NB4 (cell line): Measurements from ENCODE around the gene WDR38.
A peak's percentile ranks its signal among the peaks of the same experiment; 100 is the strongest.

Experiments
- DNase-seq: peaks from one replicate; pipeline ENCODE4 v3.0.0; 2010; ENCODE audit warnings: low read depth
- H3K4me3 ChIP-seq: one replicate; pipeline ENCODE4 v1.5.1; 2011; ENCODE audit warnings: mild to moderate bottlenecking, low read depth, low read length, moderate library complexity
- MYC ChIP-seq: IDR thresholded peaks from 2 replicates; pipeline ENCODE4 v1.6.1; 2011; ENCODE audit warnings: low read depth, low read length
- POLR2A ChIP-seq: IDR thresholded peaks from 2 replicates; pipeline ENCODE4 v1.6.1; 2011; ENCODE audit warnings: mild to moderate bottlenecking; ENCODE audit not compliant: insufficient read length; ENCODE audit errors: extremely low read depth
- TF ChIP-seq, protein P1 (sequence below): IDR thresholded peaks from one replicate; pipeline ENCODE4 v1.5.1; 2012; ENCODE audit warnings: low read depth, low read length
- TF ChIP-seq, protein P2 (sequence below): IDR thresholded peaks from 2 replicates; pipeline ENCODE4 v1.6.1; 2011; ENCODE audit warnings: low read depth, low read length

The WDR38 gene

DNA sequence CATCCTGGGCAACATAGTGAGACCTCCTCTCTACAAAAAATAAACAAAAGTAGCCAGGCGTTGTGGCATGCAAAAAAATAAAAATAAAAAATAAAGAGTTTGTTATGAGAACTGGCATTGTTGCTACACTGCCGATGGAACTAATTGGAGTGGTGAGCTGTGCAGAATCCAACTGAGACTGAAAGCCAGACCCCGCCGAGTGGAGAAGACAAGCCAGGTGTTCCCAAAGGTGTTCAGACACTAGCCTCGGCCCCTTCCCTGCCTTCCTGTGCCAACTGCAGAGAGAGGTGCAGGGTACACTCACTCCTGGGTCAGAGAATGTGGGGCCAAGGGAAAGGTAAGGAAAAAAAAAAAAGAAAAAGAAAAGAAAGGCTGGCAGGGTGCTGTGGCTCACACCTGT is 37.7 kb upstream of the WDR38 start:
- no peak overlapping the region for H3K4me3 ChIP-seq
- TF ChIP-seq MYC = no peak
- DNase-seq = no peak

DNA sequence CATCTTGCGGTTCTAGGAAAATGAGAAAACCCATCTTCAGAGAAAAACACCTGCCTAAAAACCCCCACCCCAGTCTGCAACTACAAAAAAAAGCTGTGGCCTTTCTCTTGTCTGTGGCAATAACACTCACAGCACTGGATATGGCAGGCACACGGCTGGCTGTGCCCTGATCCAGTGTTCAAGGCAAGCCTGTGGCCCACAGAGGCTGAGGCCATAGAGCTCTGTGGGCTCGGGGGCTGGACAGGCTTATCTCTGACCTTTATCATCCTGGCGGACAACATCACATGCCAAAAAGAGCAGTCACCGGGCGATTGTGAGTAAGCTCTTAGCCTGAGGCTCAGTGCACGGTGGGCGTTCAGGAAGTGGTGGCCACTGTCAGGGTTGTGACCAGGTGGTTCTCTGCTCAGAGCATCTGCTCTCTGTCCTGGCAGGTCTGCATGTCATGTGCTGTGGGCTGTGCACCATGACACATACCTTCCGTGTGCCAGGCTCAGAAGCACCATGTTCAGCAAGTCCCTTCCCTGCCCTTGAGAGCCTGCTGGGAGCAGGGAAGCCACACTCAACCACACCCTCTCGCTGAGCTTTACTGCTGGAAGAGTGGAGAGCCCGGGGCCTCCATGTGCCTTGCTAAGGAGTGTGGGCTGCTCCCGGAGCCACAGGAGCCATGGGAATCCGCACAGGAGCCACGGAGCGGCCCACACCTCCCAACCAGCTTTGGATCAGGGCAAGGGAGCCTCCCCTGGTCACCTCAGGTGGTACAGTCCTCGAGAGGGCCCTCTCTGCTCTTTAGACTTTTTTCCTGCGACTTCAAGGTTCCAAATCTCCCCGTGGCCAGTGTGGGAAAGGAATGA is 34.6 kb upstream of the WDR38 start:
- no peak overlapping the region for H3K4me3 ChIP-seq
- DNase-seq = peak; percentile 60
- no peak for TF ChIP-seq MYC
- TF ChIP-seq, protein P1, sequence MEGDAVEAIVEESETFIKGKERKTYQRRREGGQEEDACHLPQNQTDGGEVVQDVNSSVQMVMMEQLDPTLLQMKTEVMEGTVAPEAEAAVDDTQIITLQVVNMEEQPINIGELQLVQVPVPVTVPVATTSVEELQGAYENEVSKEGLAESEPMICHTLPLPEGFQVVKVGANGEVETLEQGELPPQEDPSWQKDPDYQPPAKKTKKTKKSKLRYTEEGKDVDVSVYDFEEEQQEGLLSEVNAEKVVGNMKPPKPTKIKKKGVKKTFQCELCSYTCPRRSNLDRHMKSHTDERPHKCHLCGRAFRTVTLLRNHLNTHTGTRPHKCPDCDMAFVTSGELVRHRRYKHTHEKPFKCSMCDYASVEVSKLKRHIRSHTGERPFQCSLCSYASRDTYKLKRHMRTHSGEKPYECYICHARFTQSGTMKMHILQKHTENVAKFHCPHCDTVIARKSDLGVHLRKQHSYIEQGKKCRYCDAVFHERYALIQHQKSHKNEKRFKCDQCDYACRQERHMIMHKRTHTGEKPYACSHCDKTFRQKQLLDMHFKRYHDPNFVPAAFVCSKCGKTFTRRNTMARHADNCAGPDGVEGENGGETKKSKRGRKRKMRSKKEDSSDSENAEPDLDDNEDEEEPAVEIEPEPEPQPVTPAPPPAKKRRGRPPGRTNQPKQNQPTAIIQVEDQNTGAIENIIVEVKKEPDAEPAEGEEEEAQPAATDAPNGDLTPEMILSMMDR = no peak
- no peak for TF ChIP-seq POLR2A
- TF ChIP-seq, protein P2, sequence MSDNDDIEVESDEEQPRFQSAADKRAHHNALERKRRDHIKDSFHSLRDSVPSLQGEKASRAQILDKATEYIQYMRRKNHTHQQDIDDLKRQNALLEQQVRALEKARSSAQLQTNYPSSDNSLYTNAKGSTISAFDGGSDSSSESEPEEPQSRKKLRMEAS = peak; percentile 58; the same call in 1 of the 2 replicates

DNA sequence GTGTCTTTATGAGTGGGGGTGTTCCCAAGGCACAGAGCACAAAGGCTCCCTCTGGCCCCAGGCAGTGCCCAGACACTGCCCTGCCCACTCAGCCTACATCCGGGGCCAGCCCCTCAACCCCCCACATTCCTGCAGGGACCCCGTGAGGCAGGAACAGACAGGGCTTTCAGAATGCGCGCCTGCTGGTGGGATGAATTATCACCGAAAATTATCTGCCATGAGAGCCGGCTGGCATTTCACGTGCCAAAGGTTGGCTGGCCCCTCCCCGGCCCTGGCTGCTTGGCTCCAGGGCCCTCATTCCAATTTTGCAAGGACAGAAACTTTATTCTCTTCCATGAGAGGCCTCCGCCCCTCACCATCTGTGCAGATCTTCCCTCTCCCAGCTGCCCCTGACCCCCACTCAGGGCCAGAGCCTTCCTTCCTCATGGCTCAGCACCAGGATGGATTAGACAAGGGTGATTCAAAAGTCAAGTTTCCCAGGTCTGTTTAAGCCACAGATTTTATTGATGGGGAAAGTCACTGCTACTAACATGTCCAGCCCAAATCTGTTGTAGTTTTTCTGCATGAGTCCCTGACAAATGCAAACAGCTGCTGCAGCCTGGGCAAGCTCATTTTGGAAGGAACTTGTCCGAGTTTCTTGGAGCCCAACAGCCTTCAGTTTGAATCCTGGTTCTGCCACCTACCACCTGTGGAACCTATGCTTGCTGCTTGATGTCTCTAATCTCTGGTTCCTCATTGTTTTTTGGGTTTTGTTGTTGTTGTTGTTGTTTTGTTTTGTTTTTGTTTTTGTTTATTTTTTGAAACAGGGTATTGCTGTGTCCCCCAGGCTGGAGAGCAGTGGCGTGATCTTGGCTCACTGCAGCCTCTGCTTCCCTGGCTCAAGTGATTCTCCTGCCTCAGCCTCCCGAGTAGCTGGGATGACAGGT is 32.3 kb upstream of the WDR38 start:
- TF ChIP-seq, protein P1 = no peak
- no peak for TF ChIP-seq POLR2A
- TF ChIP-seq MYC = no peak
- TF ChIP-seq, protein P2 = no peak
- DNase-seq = no peak
- H3K4me3 ChIP-seq = no peak overlapping the region

DNA sequence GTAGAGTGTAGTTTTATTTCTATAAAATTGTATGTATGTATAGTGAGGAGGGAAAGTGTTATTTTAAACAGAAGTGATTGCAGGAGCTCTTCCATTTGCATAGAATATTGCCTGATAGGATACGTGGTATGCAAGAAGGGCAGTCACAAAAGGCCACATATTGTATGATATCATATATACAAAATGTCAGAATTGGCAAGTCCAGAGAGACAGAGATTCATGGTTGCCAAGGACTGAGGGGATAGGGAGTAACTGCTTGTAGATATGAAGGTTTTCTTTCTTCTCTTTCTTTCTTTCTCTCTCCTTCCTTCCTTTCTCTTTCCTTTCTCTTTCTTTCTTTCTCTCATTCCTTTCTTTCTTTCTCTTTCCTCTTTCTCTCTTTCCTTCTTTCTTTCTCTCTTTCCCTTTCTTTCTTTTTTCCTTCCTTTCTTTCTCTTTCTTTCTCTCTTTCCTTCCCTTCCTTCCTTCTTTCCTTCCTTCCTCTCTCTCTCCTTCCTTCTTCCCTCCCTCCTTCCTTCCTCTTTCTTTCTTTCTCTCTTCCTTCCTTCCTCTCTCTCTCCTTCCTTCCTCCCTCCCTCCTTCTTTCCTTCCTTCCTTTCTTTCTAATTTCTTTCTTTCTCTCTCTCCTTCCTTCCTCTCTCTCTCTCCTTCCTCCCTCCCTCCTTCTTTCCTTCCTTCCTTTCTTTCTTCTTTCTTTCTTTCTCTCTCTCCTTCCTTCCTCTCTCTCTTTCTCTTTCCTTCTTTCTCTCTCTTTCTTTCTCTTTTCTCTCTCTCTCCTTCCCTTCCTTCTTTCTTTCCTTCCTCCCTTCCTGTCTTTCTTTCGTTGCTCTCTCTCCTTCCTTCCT is 24.5 kb upstream of the WDR38 start:
- H3K4me3 ChIP-seq = no peak overlapping the region
- TF ChIP-seq, protein P1 = no peak
- TF ChIP-seq POLR2A (no peak), MYC (no peak)
- TF ChIP-seq, protein P2 = no peak
- DNase-seq = no peak

DNA sequence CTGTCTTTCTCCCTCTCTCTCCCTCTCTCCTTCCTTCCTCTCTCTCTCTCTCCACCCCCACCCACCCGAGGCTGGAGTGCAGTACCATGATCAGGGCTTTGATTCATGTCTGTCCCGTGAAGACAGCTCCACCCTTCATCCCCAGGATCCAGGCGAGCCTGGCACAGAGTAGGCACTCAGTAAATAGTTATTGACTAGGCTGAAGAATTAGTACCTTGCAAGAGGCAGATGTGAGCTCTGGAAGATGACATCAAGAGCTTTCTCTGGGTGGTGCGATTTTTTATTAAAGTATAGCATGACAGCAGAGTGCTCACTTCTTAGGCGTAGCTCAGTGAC is 24.0 kb upstream of the WDR38 start:
- no peak for TF ChIP-seq MYC
- TF ChIP-seq, protein P2 = no peak
- H3K4me3 ChIP-seq = no peak overlapping the region
- no peak for DNase-seq

DNA sequence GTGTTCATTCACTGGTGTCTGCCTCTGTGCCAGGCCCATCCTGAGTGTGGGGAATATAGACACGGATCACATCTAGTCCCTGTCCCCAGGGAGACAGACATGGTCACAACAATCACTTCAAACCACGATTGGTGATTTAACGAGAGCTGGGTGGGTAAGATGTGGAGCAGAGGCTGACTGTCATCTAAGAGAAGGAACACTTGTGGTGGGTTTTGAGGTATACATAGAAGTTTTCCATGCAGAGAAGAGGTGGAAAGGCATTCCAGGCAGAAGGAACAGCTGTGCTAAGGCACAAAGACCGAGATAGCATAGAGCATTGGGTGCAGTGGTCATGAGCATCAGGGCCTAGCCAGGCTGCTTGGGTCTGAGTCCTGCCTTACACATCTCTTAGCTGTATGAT is 22.7 kb upstream of the WDR38 start:
- no peak for DNase-seq
- TF ChIP-seq POLR2A (no peak), MYC (no peak)
- TF ChIP-seq, protein P1 = no peak
- TF ChIP-seq, protein P2 = no peak
- no peak overlapping the region for H3K4me3 ChIP-seq
